ENCODE results near the gene DDRGK1.

DDRGK1 gene

GRCh38 chr20:3168079-3168828, 36.2 kb downstream of the DDRGK1 start:
- TF ChIP-seq REST (IDR thresholded peaks at IDR 0.05; ENCODE audit: insufficient read depth in 1 of 2, low read depth in 2 of 2, low read length in 2 of 2) (no peak), POLR2AphosphoS5 (IDR thresholded peaks at IDR 0.05; ENCODE audit: low read depth, low read length) (no peak), TAF1 (IDR thresholded peaks at IDR 0.05; ENCODE audit: borderline replicate concordance, insufficient read depth, low read length) (no peak), FOXP2 (optimal IDR thresholded peaks at IDR 0.05; ENCODE audit: borderline replicate concordance, extremely low read depth, extremely low read length, insufficient read depth) (no peak), SIN3A (IDR thresholded peaks at IDR 0.05; ENCODE audit: borderline replicate concordance, insufficient read depth, low read length) (no peak)

- TF ChIP-seq POLR2AphosphoS5 (IDR thresholded peaks at IDR 0.05; ENCODE audit: low read depth, low read length), result no peak
- no peak for TF ChIP-seq FOXP2 (optimal IDR thresholded peaks at IDR 0.05; ENCODE audit: borderline replicate concordance, extremely low read depth, extremely low read length, insufficient read depth)
- TF ChIP-seq SIN3A (IDR thresholded peaks at IDR 0.05; ENCODE audit: borderline replicate concordance, insufficient read depth, low read length), result no peak
- no peak for TF ChIP-seq TAF1 (IDR thresholded peaks at IDR 0.05; ENCODE audit: borderline replicate concordance, insufficient read depth, low read length)
- no peak for TF ChIP-seq REST (IDR thresholded peaks at IDR 0.05; ENCODE audit: insufficient read depth in 1 of 2, low read depth in 2 of 2, low read length in 2 of 2)
Measured at GRCh38 chr20:3167738-3168078, 36.8 kb downstream of the DDRGK1 start.

GRCh38 chr20:3166913-3167342, 37.6 kb downstream of the DDRGK1 start:
- TF ChIP-seq SIN3A (IDR thresholded peaks at IDR 0.05; ENCODE audit: borderline replicate concordance, insufficient read depth, low read length) (no peak), TAF1 (IDR thresholded peaks at IDR 0.05; ENCODE audit: borderline replicate concordance, insufficient read depth, low read length) (no peak), FOXP2 (optimal IDR thresholded peaks at IDR 0.05; ENCODE audit: borderline replicate concordance, extremely low read depth, extremely low read length, insufficient read depth) (no peak), REST (IDR thresholded peaks at IDR 0.05; ENCODE audit: insufficient read depth in 1 of 2, low read depth in 2 of 2, low read length in 2 of 2) (no peak), POLR2AphosphoS5 (IDR thresholded peaks at IDR 0.05; ENCODE audit: low read depth, low read length) (no peak)

- TF ChIP-seq REST (IDR thresholded peaks at IDR 0.05; ENCODE audit: insufficient read depth in 1 of 2, low read depth in 2 of 2, low read length in 2 of 2), result no peak
- no peak for TF ChIP-seq TAF1 (IDR thresholded peaks at IDR 0.05; ENCODE audit: borderline replicate concordance, insufficient read depth, low read length)
- TF ChIP-seq POLR2AphosphoS5 (IDR thresholded peaks at IDR 0.05; ENCODE audit: low read depth, low read length), result no peak
- no peak for TF ChIP-seq SIN3A (IDR thresholded peaks at IDR 0.05; ENCODE audit: borderline replicate concordance, insufficient read depth, low read length)
- no peak for TF ChIP-seq FOXP2 (optimal IDR thresholded peaks at IDR 0.05; ENCODE audit: borderline replicate concordance, extremely low read depth, extremely low read length, insufficient read depth)
Measured at GRCh38 chr20:3166338-3166912, 38.1 kb downstream of the DDRGK1 start.

Measured in PFSK-1 (cell line).